ENCODE data around the gene P2RX4.
"Not testable (repeated sequence)": the region's sequence is repeated elsewhere in the genome, so short reads cannot be mapped to it uniquely, and the experiment has no call there.

P2RX4 gene

GRCh38 chr12:121188227-121188626, 21.7 kb upstream of the P2RX4 start:
- DNase-seq (ENCODE audit: low read depth), result no peak
- H3K4me3 ChIP-seq (ENCODE audit: low read depth, low read length), result no peak overlapping the region
- TF ChIP-seq, protein P1, sequence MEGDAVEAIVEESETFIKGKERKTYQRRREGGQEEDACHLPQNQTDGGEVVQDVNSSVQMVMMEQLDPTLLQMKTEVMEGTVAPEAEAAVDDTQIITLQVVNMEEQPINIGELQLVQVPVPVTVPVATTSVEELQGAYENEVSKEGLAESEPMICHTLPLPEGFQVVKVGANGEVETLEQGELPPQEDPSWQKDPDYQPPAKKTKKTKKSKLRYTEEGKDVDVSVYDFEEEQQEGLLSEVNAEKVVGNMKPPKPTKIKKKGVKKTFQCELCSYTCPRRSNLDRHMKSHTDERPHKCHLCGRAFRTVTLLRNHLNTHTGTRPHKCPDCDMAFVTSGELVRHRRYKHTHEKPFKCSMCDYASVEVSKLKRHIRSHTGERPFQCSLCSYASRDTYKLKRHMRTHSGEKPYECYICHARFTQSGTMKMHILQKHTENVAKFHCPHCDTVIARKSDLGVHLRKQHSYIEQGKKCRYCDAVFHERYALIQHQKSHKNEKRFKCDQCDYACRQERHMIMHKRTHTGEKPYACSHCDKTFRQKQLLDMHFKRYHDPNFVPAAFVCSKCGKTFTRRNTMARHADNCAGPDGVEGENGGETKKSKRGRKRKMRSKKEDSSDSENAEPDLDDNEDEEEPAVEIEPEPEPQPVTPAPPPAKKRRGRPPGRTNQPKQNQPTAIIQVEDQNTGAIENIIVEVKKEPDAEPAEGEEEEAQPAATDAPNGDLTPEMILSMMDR (IDR thresholded peaks at IDR 0.05; ENCODE audit: insufficient read depth, low read depth, low read length, missing control alignments), result no peak

DNA sequence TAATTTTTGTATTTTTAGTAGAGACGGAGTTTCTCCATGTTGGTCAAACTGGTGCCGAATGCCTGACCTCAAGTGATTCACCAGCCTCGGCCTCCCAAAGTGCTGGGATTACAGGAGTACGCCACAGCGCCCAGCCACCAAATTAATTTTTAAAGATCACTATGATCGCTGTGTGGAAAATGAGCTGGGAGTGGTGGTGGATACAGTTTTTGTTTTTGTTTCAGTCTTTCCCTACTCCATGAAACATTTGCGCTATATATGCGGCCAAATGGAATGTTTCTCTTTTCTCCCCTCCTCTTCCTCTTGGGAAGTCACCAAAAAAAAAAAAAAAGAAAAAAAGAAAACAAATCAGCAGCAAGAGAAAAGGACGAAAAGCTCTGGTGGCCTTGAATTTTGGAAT, 20.8 kb upstream of the P2RX4 start:
- TF ChIP-seq, protein P1 (IDR thresholded peaks at IDR 0.05; ENCODE audit: insufficient read depth, low read depth, low read length, missing control alignments), result no peak
- no peak for DNase-seq (ENCODE audit: low read depth)
- no peak overlapping the region for H3K4me3 ChIP-seq (ENCODE audit: low read depth, low read length)

DNA sequence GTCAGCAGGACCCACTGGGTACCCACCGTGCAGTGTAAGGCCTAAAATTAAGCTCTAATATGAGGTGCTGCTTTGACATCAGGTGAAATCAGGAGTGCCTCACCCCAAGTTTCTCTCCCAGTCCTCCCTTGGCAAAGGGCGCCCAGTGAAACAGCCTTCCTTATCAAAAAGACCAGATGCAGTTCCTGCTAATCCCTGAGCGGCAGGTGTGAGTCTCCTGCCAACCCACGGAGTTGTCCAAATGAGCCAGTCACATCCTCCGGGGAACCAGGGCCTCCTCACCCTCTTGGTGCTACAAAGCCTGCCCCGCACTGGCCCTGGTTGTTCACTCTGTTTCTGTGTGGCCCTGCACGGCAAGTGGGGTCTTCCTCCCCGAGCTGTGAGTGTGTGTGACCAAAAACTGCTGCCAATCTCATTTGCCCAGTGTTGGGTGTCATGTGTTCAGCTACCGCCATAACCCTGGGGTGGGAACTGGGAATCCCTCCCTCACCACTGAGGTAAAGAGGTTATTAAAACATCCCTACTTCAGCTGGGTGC, 20.2 kb upstream of the P2RX4 start:
- H3K4me3 ChIP-seq (ENCODE audit: low read depth, low read length), result no peak overlapping the region
- no peak for DNase-seq (ENCODE audit: low read depth)
- TF ChIP-seq, protein P1 (IDR thresholded peaks at IDR 0.05; ENCODE audit: insufficient read depth, low read depth, low read length, missing control alignments), result no peak

GRCh38 chr12:121190523-121191031, 19.4 kb upstream of the P2RX4 start:
- no peak overlapping the region for H3K4me3 ChIP-seq (ENCODE audit: low read depth, low read length)
- DNase-seq (ENCODE audit: low read depth), result peak; percentile 30
- TF ChIP-seq, protein P1 (IDR thresholded peaks at IDR 0.05; ENCODE audit: insufficient read depth, low read depth, low read length, missing control alignments), result no peak

GRCh38 chr12:121191151-121191550, 18.8 kb upstream of the P2RX4 start:
- no peak for DNase-seq (ENCODE audit: low read depth)
- no peak overlapping the region for H3K4me3 ChIP-seq (ENCODE audit: low read depth, low read length)
- TF ChIP-seq, protein P1 (IDR thresholded peaks at IDR 0.05; ENCODE audit: insufficient read depth, low read depth, low read length, missing control alignments), result no peak

DNA sequence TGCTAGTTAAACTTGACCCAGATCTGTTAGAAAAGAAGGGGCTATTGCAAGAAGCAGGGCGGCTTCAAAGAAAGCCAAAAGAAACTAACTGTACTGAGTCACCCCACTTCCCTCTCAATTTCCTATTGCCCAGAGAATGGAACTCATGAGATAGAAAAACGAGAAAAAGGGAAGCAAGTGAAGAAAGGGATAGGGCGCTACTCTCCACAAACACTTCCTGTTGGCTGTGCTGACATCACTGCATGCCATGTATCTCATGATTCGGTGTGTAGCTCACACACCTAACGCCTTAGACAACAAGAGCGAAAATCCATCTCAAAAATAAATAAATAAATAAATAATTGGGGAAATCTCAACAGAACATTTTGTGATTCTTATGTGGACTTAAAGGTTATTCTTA, 13.0 kb upstream of the P2RX4 start:
- H3K4me3 ChIP-seq (ENCODE audit: low read depth, low read length), result no peak overlapping the region
- TF ChIP-seq, protein P1 (IDR thresholded peaks at IDR 0.05; ENCODE audit: insufficient read depth, low read depth, low read length, missing control alignments), result no peak
- DNase-seq (ENCODE audit: low read depth), result peak; percentile 17

DNA sequence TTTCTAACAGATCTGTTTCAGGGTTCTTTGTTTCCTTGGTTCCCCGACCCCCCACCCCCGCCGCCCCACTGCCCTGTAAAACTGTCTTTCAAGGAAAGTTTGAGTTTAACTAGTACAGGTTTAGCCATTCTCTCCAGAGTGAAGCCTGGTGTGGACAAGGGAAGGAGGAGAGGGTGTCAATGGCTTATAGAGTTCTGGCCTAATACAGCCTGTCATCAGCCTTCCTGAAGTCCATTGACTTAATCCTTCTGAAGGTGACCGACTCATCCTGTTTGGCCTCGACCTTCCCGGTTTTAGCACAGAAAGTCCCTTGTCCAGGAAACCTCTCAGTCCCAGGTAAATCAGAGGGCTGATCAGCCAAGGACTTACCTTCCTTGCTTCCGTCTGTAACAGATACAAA, 11.0 kb upstream of the P2RX4 start:
- TF ChIP-seq, protein P1 (IDR thresholded peaks at IDR 0.05; ENCODE audit: insufficient read depth, low read depth, low read length, missing control alignments), result no peak
- DNase-seq (ENCODE audit: low read depth), result no peak
- no peak overlapping the region for H3K4me3 ChIP-seq (ENCODE audit: low read depth, low read length)

DNA sequence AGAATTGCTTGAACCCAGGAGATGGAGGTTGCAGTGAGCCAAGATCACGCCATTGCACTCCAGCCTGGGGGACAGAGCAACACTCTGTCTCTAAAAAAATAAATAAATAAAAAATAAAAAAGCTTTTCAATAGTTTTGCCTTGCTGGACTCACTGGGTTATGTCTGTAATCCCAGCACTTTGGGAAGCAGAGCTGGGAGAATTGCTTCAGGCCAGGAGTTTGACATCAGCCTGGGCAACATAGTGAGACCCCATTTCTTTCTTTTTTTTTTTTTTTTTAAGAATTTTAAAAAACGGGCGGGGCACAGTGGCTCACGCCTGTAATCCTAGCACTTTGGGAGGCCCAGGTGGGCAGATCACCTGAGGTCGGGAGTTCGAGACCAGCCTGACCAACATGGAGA, 8.8 kb upstream of the P2RX4 start:
- DNase-seq (ENCODE audit: low read depth); H3K4me3 ChIP-seq (ENCODE audit: low read depth, low read length): not testable (repeated sequence)

Data from GM12865 (cell line).